ENCODE results near the gene COX6A1.

- TF ChIP-seq CTCF (conservative IDR thresholded peaks at IDR 0.05; ENCODE audit: low read depth, low read length) (no peak), EZH2 (IDR thresholded peaks at IDR 0.05; ENCODE audit: borderline replicate concordance, low read depth, low read length, poor library complexity, severe bottlenecking) (no peak)
Observed at GRCh38 chr12:120428597-120429229, 9.2 kb upstream of the COX6A1 start.

Data from A673 (cell line).